ENCODE measurements around the gene FHOD1. TPM values are rescaled to one million over a fixed set of nuclear protein-coding genes. Genes with fewer than 3 reads are reported as not detected.

The FHOD1 gene
- total and polyA plus RNA-seq, 2 of the 13 experiments (the other 11 are each of a cell fraction or from before 2014, with no cell fraction given), result 20.0 to 20.8 TPM

GRCh38 chr16:67284699-67285646, 37.7 kb upstream of the FHOD1 start (continued):
- no peak for TF ChIP-seq TAF15 (IDR thresholded peaks at IDR 0.05; ENCODE audit: low read depth, low read length, poor library complexity, severe bottlenecking)
- TF ChIP-seq ZNF329 (CRISPR knock-in tag; IDR thresholded peaks at IDR 0.05; ENCODE audit: low read depth), result no peak
- TF ChIP-seq MAZ (IDR thresholded peaks at IDR 0.05; ENCODE audit: borderline replicate concordance, low read depth, low read length), result no peak
- TF ChIP-seq MAZ (CRISPR knock-in tag; IDR thresholded peaks at IDR 0.05; ENCODE audit: low read depth), result 0 out of 2 replicates have a peak, but pooled peaks have one; percentile 28
- TF ChIP-seq, protein P1, sequence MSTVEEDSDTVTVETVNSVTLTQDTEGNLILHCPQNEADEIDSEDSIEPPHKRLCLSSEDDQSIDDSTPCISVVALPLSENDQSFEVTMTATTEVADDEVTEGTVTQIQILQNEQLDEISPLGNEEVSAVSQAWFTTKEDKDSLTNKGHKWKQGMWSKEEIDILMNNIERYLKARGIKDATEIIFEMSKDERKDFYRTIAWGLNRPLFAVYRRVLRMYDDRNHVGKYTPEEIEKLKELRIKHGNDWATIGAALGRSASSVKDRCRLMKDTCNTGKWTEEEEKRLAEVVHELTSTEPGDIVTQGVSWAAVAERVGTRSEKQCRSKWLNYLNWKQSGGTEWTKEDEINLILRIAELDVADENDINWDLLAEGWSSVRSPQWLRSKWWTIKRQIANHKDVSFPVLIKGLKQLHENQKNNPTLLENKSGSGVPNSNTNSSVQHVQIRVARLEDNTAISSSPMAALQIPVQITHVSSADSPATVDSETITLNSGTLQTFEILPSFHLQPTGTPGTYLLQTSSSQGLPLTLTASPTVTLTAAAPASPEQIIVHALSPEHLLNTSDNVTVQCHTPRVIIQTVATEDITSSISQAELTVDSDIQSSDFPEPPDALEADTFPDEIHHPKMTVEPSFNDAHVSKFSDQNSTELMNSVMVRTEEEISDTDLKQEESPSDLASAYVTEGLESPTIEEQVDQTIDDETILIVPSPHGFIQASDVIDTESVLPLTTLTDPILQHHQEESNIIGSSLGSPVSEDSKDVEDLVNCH (CRISPR knock-in tag; IDR thresholded peaks at IDR 0.05), result no peak
- TF ChIP-seq SUZ12 (IDR thresholded peaks at IDR 0.05; ENCODE audit: low read depth, low read length), result no peak
- TF ChIP-seq ZNF605 (CRISPR knock-in tag; IDR thresholded peaks at IDR 0.05), result no peak
- TF ChIP-seq ZNF138 (CRISPR knock-in tag; IDR thresholded peaks at IDR 0.05; ENCODE audit: low read depth), result no peak
- no peak for TF ChIP-seq NCOA2 (CRISPR knock-in tag; IDR thresholded peaks at IDR 0.05)
- no peak for TF ChIP-seq KDM1A (CRISPR knock-in tag; IDR thresholded peaks at IDR 0.05)
- no peak for TF ChIP-seq ARID5B (CRISPR knock-in tag; IDR thresholded peaks at IDR 0.05)
- TF ChIP-seq, protein P2, sequence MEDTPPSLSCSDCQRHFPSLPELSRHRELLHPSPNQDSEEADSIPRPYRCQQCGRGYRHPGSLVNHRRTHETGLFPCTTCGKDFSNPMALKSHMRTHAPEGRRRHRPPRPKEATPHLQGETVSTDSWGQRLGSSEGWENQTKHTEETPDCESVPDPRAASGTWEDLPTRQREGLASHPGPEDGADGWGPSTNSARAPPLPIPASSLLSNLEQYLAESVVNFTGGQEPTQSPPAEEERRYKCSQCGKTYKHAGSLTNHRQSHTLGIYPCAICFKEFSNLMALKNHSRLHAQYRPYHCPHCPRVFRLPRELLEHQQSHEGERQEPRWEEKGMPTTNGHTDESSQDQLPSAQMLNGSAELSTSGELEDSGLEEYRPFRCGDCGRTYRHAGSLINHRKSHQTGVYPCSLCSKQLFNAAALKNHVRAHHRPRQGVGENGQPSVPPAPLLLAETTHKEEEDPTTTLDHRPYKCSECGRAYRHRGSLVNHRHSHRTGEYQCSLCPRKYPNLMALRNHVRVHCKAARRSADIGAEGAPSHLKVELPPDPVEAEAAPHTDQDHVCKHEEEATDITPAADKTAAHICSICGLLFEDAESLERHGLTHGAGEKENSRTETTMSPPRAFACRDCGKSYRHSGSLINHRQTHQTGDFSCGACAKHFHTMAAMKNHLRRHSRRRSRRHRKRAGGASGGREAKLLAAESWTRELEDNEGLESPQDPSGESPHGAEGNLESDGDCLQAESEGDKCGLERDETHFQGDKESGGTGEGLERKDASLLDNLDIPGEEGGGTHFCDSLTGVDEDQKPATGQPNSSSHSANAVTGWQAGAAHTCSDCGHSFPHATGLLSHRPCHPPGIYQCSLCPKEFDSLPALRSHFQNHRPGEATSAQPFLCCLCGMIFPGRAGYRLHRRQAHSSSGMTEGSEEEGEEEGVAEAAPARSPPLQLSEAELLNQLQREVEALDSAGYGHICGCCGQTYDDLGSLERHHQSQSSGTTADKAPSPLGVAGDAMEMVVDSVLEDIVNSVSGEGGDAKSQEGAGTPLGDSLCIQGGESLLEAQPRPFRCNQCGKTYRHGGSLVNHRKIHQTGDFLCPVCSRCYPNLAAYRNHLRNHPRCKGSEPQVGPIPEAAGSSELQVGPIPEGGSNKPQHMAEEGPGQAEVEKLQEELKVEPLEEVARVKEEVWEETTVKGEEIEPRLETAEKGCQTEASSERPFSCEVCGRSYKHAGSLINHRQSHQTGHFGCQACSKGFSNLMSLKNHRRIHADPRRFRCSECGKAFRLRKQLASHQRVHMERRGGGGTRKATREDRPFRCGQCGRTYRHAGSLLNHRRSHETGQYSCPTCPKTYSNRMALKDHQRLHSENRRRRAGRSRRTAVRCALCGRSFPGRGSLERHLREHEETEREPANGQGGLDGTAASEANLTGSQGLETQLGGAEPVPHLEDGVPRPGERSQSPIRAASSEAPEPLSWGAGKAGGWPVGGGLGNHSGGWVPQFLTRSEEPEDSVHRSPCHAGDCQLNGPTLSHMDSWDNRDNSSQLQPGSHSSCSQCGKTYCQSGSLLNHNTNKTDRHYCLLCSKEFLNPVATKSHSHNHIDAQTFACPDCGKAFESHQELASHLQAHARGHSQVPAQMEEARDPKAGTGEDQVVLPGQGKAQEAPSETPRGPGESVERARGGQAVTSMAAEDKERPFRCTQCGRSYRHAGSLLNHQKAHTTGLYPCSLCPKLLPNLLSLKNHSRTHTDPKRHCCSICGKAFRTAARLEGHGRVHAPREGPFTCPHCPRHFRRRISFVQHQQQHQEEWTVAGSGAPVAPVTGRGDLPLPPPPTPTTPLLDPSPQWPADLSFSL (CRISPR knock-in tag; IDR thresholded peaks at IDR 0.05), result no peak
- TF ChIP-seq KDM2A (CRISPR knock-in tag; IDR thresholded peaks at IDR 0.05; ENCODE audit: borderline replicate concordance, low read depth), result 0 out of 2 replicates have a peak, but pooled peaks have one; percentile 18
